DND-41 (cell line): ENCODE measurements around the gene COQ8B.

Experiments used
- CTCF ChIP-seq: IDR thresholded peaks from 2 replicates; pipeline ENCODE4 v1.5.1; 2012; ENCODE audit warnings: borderline replicate concordance, low read length, moderate library complexity, mild to moderate bottlenecking; ENCODE audit not compliant: poor library complexity, severe bottlenecking; ENCODE audit errors: extremely low read depth
- EZH2 ChIP-seq: IDR thresholded peaks from 3 replicates; pipeline ENCODE4 v1.6.1; 2012; ENCODE audit warnings: borderline replicate concordance, low read depth, mild to moderate bottlenecking, moderate library complexity, low read length, inconsistent platforms; ENCODE audit not compliant: severe bottlenecking

GRCh38 chr19:40736661-40737060 lies 20.0 kb upstream of the COQ8B start:
- TF ChIP-seq CTCF (no peak), EZH2 (no peak)
